PC-3 (cell line): ENCODE measurements around the gene TRPC4AP. TPM values are rescaled to one million over a fixed set of nuclear protein-coding genes. Genes with fewer than 3 reads are reported as not detected.

Experiments used
- ATAC-seq: fragments of 200-7000 bp; cut with Tn5 transposase; 2 replicates; pipeline ENCODE4 v1.9.1; 2020; ENCODE audit warnings: mild to moderate bottlenecking, moderate library complexity
- BruUV-seq: library from RNA; stranded (reverse); fragments of 400-500 nt; replicated peaks from 2 replicates; lab custom pipeline; 2021; lab: Mats Ljungman, UMichigan
- CTCF ChIA-PET: fragments of 300-600 bp; sonication (Branson Sonifier 250); formaldehyde crosslinking; loops from one replicate; lab custom pipeline; 2022; ENCODE audit warnings: antibody characterized with exemption; lab: Charles Lee
- POLR2A ChIA-PET: fragments of 300-600 bp; sonication (Branson Sonifier 250); formaldehyde crosslinking; loops from one replicate; lab custom pipeline; 2022; ENCODE audit warnings: antibody characterized with exemption; ENCODE audit not compliant: unreplicated experiment; lab: Charles Lee
- DNase-seq: peaks from one replicate; pipeline ENCODE4 v3.0.0-alpha.2; 2015
- H2AFZ ChIP-seq: fragments of 300-600 bp; sonication (generic); 2 replicates; pipeline ENCODE4 v1.6.0; 2016; ENCODE audit warnings: antibody characterized with exemption, low read length
- H3F3A ChIP-seq: fragments of 300-600 bp; sonication (generic); one replicate; pipeline ENCODE4 v1.6.0; 2017; ENCODE audit warnings: antibody characterized with exemption, low read length, control low read depth, mild to moderate bottlenecking; ENCODE audit not compliant: unreplicated experiment
- H3K27ac ChIP-seq: fragments of 300-600 bp; sonication (generic); 2 replicates; pipeline ENCODE4 v1.5.1; 2016; ENCODE audit warnings: mild to moderate bottlenecking, low read length
- H3K27me3 ChIP-seq: fragments of 300-600 bp; sonication (generic); 2 replicates; pipeline ENCODE4 v1.6.1; 2016; ENCODE audit warnings: low read length, mixed read lengths
- H3K36me3 ChIP-seq: fragments of 300-600 bp; sonication (generic); 2 replicates; pipeline ENCODE4 v1.6.1; 2016; ENCODE audit warnings: low read depth, mixed run types, low read length, mixed read lengths
- H3K4me1 ChIP-seq: fragments of 300-600 bp; sonication (generic); 2 replicates; pipeline ENCODE4 v1.5.1; 2016; ENCODE audit warnings: low read length; ENCODE audit not compliant: insufficient read depth
- H3K4me2 ChIP-seq: fragments of 300-600 bp; sonication (generic); 2 replicates; pipeline ENCODE4 v1.6.0; 2016; ENCODE audit warnings: low read length
- H3K4me3 ChIP-seq: fragments of 300-600 bp; sonication (generic); 2 replicates; pipeline ENCODE4 v1.5.1; 2016; ENCODE audit warnings: mild to moderate bottlenecking, low read length, mixed read lengths
- H3K79me2 ChIP-seq: fragments of 300-600 bp; sonication (generic); 2 replicates; pipeline ENCODE4 v1.6.1; 2017; ENCODE audit warnings: low read length, mixed read lengths
- H3K9ac ChIP-seq: fragments of 300-600 bp; sonication (generic); 2 replicates; pipeline ENCODE4 v1.6.0; 2016; ENCODE audit warnings: mild to moderate bottlenecking, low read length
- H3K9me2 ChIP-seq: fragments of 300-600 bp; sonication (generic); replicated peaks from 2 replicates; pipeline ENCODE4 v1.6.1; 2016; ENCODE audit warnings: mixed run types, low read length, mixed read lengths
- H3K9me3 ChIP-seq: fragments of 300-600 bp; sonication (generic); 2 replicates; pipeline ENCODE4 v1.6.1; 2016; ENCODE audit warnings: low read length, mixed read lengths
- H4K20me1 ChIP-seq: fragments of 300-600 bp; sonication (generic); 2 replicates; pipeline ENCODE4 v1.6.1; 2016; ENCODE audit warnings: low read length, mixed read lengths
- EZH2 ChIP-seq: fragments of 300-600 bp; sonication (generic); IDR thresholded peaks from one replicate; pipeline ENCODE4 v1.6.1; 2017; ENCODE audit warnings: antibody characterized with exemption, mild to moderate bottlenecking, low read length; ENCODE audit not compliant: unreplicated experiment
- EZH2phosphoT487 ChIP-seq: fragments of 300-600 bp; sonication (generic); IDR thresholded peaks from 2 replicates; pipeline ENCODE4 v1.6.1; 2018; ENCODE audit warnings: mild to moderate bottlenecking, antibody characterized with exemption, low read length, borderline replicate concordance
- intact Hi-C: fragments of 100-400 bp; cut with micrococcal nuclease; formaldehyde crosslinking; loops from 2 replicates; pipeline ENCODE4 v1.9.0; 2023
- total RNA-seq: library from RNA; depleted of rRNA; stranded (reverse); fragments of >200 nt; gene quantifications from 2 replicates; pipeline ENCODE4 v1.2.3, GENCODE V29; 2014
- TF ChIP-seq, protein P1 (sequence below): fragments of 300-600 bp; sonication (generic); conservative IDR thresholded peaks from 2 replicates; pipeline ENCODE4 v1.5.1; 2017; ENCODE audit warnings: antibody characterized with exemption, low read depth, mild to moderate bottlenecking, low read length

The TRPC4AP gene
- total RNA-seq, 1 experiment from 2014 or later, result 46.9 TPM

DNA sequence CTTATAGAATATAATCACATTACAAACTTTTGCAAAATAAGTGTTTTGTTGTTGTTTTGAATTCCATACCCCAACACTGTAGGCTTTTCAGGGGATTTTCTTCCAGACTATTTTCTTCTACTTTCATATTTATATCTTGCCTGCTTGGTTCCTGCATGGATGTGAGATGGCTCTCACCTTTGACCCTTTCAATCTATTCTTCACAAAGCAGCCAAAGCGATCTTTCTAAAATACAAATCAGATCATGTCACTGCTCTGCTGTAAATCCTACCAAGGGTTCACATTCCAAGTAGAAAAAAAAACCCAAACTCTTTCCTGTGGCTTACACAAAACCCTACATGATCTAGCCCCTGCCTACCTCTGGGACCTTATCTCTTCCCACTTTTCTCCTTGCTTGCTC, 25.0 kb upstream of the TRPC4AP start:
- no peaks in the 10 kb centered on the region for H3F3A ChIP-seq
- BruUV-seq, result no TSS peak
- H3K4me1 ChIP-seq, result no peaks in the 10 kb centered on the region
- intact Hi-C loops, result no loop called here
- H3K9me3 ChIP-seq, result no peaks in the 10 kb centered on the region
- no peaks in the 10 kb centered on the region for H3K79me2 ChIP-seq
- no peak overlapping the region for H3K27ac ChIP-seq
- no peak overlapping the region for H3K9ac ChIP-seq
- TF ChIP-seq EZH2 (no peak), EZH2phosphoT487 (no peak)
- TF ChIP-seq, protein P1, sequence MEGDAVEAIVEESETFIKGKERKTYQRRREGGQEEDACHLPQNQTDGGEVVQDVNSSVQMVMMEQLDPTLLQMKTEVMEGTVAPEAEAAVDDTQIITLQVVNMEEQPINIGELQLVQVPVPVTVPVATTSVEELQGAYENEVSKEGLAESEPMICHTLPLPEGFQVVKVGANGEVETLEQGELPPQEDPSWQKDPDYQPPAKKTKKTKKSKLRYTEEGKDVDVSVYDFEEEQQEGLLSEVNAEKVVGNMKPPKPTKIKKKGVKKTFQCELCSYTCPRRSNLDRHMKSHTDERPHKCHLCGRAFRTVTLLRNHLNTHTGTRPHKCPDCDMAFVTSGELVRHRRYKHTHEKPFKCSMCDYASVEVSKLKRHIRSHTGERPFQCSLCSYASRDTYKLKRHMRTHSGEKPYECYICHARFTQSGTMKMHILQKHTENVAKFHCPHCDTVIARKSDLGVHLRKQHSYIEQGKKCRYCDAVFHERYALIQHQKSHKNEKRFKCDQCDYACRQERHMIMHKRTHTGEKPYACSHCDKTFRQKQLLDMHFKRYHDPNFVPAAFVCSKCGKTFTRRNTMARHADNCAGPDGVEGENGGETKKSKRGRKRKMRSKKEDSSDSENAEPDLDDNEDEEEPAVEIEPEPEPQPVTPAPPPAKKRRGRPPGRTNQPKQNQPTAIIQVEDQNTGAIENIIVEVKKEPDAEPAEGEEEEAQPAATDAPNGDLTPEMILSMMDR, result no peak
- ATAC-seq, result no peak
- no peaks in the 10 kb centered on the region for H3K27me3 ChIP-seq
- ChIA-PET CTCF (no interaction called here), POLR2A (no interaction called here)
- H3K4me3 ChIP-seq, result no peak overlapping the region
- H3K36me3 ChIP-seq, result peaks cover 8% of the 10 kb centered on the region; the same call in 1 of the 2 replicates
- H3K9me2 ChIP-seq, result no peaks in the 10 kb centered on the region
- H4K20me1 ChIP-seq, result no peaks in the 10 kb centered on the region
- no peak overlapping the region for H2AFZ ChIP-seq
- DNase-seq, result no peak
- H3K4me2 ChIP-seq, result no peak overlapping the region

DNA sequence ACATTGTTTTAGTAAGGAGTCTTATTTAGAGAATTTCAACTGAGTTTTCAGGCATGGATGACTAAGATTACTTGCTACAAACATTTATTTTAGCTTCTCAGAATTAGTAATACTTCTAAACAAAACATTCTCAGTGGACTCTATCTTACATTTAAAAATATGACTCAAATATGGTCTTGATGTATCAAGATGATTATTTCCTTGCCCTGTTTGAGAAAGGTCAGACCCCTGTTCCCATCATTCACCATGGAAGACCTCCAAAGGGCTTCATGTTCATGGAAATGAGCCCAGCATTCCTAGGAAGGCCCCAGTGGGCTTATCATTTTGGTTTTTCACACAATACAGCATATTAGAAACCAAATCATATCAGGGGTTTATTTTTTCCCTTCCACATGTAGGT, 24.6 kb upstream of the TRPC4AP start:
- Histone ChIP-seq H3F3A (no peaks in the 10 kb centered on the region), H3K79me2 (no peaks in the 10 kb centered on the region), H3K4me3 (no peak overlapping the region), H2AFZ (no peak overlapping the region), H3K27me3 (no peaks in the 10 kb centered on the region), H3K9me2 (no peaks in the 10 kb centered on the region), H3K36me3 (peaks cover 6% of the 10 kb centered on the region; the same call in 1 of the 2 replicates), H3K9ac (no peak overlapping the region), H3K4me2 (no peak overlapping the region), H3K9me3 (no peaks in the 10 kb centered on the region), H4K20me1 (no peaks in the 10 kb centered on the region), H3K4me1 (no peaks in the 10 kb centered on the region), H3K27ac (no peak overlapping the region)
- TF ChIP-seq EZH2phosphoT487 (no peak), EZH2 (no peak)
- TF ChIP-seq, protein P1, result no peak
- ATAC-seq (no peak), DNase-seq (no peak)
- ChIA-PET CTCF (no interaction called here), POLR2A (no interaction called here)
- intact Hi-C loops, result no loop called here
- BruUV-seq, result no TSS peak

DNA sequence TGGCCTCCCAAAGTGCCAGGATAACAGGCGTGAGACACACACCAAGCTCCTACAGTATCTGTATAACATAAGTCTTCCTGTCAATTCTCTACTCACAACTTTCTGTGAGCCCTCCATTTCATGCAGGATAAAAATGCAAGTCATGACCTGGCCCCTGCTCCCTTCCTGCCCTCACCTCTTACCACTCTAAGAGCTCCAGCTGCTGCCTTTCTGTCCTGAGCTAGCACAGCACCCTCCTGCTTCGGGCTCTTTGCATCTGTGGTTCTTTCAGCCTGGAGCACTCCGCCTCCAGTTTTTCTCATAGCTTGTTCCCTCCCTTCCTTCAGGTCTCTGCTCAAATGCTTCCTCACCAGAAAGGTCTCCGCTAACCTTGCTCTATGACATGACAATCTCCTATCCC, 23.7 kb upstream of the TRPC4AP start:
- ATAC-seq (no peak), DNase-seq (no peak)
- no peak overlapping the region for H2AFZ ChIP-seq
- no peaks in the 10 kb centered on the region for H3K79me2 ChIP-seq
- H3K9ac ChIP-seq, result no peak overlapping the region
- H3K4me2 ChIP-seq, result no peak overlapping the region
- ChIA-PET POLR2A (no interaction called here), CTCF (no interaction called here)
- peaks cover 5% of the 10 kb centered on the region for H3K4me1 ChIP-seq
- peaks cover 6% of the 10 kb centered on the region; the same call in 1 of the 2 replicates for H3K36me3 ChIP-seq
- no TSS peak for BruUV-seq
- TF ChIP-seq, protein P1, result no peak
- TF ChIP-seq EZH2 (no peak), EZH2phosphoT487 (no peak)
- H3K9me3 ChIP-seq, result no peaks in the 10 kb centered on the region
- H3K27me3 ChIP-seq, result no peaks in the 10 kb centered on the region
- no peaks in the 10 kb centered on the region for H3K9me2 ChIP-seq
- intact Hi-C loops, result no loop called here
- H3F3A ChIP-seq, result peaks cover 5% of the 10 kb centered on the region
- no peak overlapping the region for H3K4me3 ChIP-seq
- no peaks in the 10 kb centered on the region for H4K20me1 ChIP-seq
- no peak overlapping the region for H3K27ac ChIP-seq
